Measurements from ENCODE around the gene SH3BGRL. TPM values are rescaled to one million over a fixed set of nuclear protein-coding genes. Genes with fewer than 3 reads are reported as not detected.

The SH3BGRL gene
- total RNA-seq, 3 donors from 2014 or later = 49.7 to 186 (median 74.4) TPM

GRCh38 chrX:81238166-81238565 lies 36.3 kb downstream of the SH3BGRL start:
- intact Hi-C loops (cut with DNase I, micrococcal nuclease) = no loop called here
- H3K9me3 ChIP-seq = no peaks in the 10 kb centered on the region
- H3K36me3 ChIP-seq (ENCODE audit: low read depth) = no peaks in the 10 kb centered on the region
- H3K4me1 ChIP-seq (ENCODE audit: low read depth) = no peaks in the 10 kb centered on the region
- DNase-seq (no peak), ATAC-seq (no peak)
- no peak overlapping the region for H3K4me3 ChIP-seq
- no peak for TF ChIP-seq CTCF (IDR thresholded peaks at IDR 0.05)

- no peak for ATAC-seq
- H3K4me1 ChIP-seq (ENCODE audit: low read depth) = no peaks in the 10 kb centered on the region
- TF ChIP-seq CTCF (IDR thresholded peaks at IDR 0.05) = no peak
- intact Hi-C loops (cut with DNase I, micrococcal nuclease) = no loop called here
- H3K4me3 ChIP-seq = no peak overlapping the region
- H3K36me3 ChIP-seq (ENCODE audit: low read depth) = no peaks in the 10 kb centered on the region
- no peaks in the 10 kb centered on the region for H3K9me3 ChIP-seq
- DNase-seq = no peak
Measured at GRCh38 chrX:81240701-81241331, 38.9 kb downstream of the SH3BGRL start.

- no peak for ATAC-seq
- intact Hi-C loops (cut with DNase I, micrococcal nuclease) = no loop called here
- no peak overlapping the region for H3K4me3 ChIP-seq
Measured at GRCh38 chrX:81241753-81242152, 39.9 kb downstream of the SH3BGRL start.

GRCh38 chrX:81255876-81256275 lies 54.0 kb downstream of the SH3BGRL start:
- H3K9me3 ChIP-seq = no peaks in the 10 kb centered on the region
- intact Hi-C loops (cut with DNase I, micrococcal nuclease) = no loop called here
- no peak for TF ChIP-seq CTCF (IDR thresholded peaks at IDR 0.05)
- no peak overlapping the region for H3K4me3 ChIP-seq
- H3K36me3 ChIP-seq (ENCODE audit: low read depth) = no peaks in the 10 kb centered on the region
- DNase-seq = no peak
- no peaks in the 10 kb centered on the region for H3K4me1 ChIP-seq (ENCODE audit: low read depth)
- no peak for ATAC-seq

More at GRCh38 chrX:81241753-81242152, 39.9 kb downstream of the SH3BGRL start:
- Histone ChIP-seq H3K36me3 (ENCODE audit: low read depth) (no peaks in the 10 kb centered on the region), H3K4me1 (ENCODE audit: low read depth) (no peaks in the 10 kb centered on the region), H3K9me3 (no peaks in the 10 kb centered on the region)
- DNase-seq = no peak
- no peak for TF ChIP-seq CTCF (IDR thresholded peaks at IDR 0.05)

- Histone ChIP-seq H3K9me3 (no peaks in the 10 kb centered on the region), H3K4me1 (ENCODE audit: low read depth) (no peaks in the 10 kb centered on the region), H3K36me3 (ENCODE audit: low read depth) (no peaks in the 10 kb centered on the region), H3K4me3 (no peak overlapping the region)
- intact Hi-C loops (cut with DNase I, micrococcal nuclease) = no loop called here
- no peak for TF ChIP-seq CTCF (IDR thresholded peaks at IDR 0.05)
- no peak for DNase-seq
- ATAC-seq = no peak
Measured at GRCh38 chrX:81257817-81258216, 55.9 kb downstream of the SH3BGRL start.
